HL-60 (cell line): ENCODE results near the gene GABRA4.

Experiments used
- POLR2AphosphoS5 ChIP-seq: IDR thresholded peaks from 2 replicates; pipeline ENCODE4 v1.6.1; 2012; ENCODE audit warnings: low read depth
- SPI1 ChIP-seq: IDR thresholded peaks from 2 replicates; pipeline ENCODE4 v1.6.1; 2012; ENCODE audit warnings: low read depth, mild to moderate bottlenecking, borderline replicate concordance
- TF ChIP-seq, protein P1 (sequence below): IDR thresholded peaks from one replicate; pipeline ENCODE4 v1.5.1; 2011; ENCODE audit warnings: low read length, control low read depth, inconsistent platforms; ENCODE audit not compliant: insufficient read depth

DNA sequence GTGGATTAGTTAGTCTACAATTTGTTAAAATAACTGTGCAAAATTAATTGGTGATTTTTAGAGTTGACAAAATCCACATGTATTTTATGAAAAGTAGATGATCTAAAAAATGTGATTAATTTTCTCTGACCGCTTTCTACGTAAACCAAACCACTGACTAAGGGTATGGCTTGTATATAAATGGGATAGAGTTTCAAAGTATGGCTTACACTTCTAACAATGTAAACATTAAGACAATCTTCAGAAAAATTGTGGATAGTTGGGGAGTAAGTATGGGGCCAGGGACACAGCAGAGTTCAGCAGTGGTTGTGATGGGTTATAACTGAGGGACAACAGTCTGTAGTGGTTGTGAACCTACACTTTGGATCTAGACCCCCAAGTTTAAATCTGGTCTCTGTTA lies 39.8 kb downstream of the GABRA4 start:
- TF ChIP-seq, protein P1, sequence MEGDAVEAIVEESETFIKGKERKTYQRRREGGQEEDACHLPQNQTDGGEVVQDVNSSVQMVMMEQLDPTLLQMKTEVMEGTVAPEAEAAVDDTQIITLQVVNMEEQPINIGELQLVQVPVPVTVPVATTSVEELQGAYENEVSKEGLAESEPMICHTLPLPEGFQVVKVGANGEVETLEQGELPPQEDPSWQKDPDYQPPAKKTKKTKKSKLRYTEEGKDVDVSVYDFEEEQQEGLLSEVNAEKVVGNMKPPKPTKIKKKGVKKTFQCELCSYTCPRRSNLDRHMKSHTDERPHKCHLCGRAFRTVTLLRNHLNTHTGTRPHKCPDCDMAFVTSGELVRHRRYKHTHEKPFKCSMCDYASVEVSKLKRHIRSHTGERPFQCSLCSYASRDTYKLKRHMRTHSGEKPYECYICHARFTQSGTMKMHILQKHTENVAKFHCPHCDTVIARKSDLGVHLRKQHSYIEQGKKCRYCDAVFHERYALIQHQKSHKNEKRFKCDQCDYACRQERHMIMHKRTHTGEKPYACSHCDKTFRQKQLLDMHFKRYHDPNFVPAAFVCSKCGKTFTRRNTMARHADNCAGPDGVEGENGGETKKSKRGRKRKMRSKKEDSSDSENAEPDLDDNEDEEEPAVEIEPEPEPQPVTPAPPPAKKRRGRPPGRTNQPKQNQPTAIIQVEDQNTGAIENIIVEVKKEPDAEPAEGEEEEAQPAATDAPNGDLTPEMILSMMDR = no peak
- TF ChIP-seq POLR2AphosphoS5 (no peak), SPI1 (no peak)
